ENCODE measurements around the gene L3MBTL2.

DNA sequence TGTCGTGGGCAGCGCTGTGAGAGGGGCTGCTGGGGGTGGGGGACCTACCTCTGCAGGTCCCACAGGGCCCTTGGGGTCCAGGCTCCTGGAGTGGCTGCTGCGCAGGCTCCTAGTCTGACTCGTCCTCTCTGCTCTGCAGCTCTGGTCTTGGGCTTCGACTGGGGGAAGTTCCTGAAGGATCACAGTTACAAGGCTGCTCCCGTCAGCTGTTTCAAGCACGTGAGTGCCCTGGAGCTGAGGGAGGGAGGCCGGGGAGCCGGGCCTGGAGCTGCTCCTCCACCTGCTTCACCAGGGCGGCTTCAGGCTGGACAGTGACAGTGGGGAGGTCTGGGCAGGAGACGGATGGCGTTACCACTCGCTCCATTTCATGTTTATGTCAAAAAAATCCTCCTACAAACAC, 11.9 kb downstream of the L3MBTL2 start:
- TF ChIP-seq, protein P1, sequence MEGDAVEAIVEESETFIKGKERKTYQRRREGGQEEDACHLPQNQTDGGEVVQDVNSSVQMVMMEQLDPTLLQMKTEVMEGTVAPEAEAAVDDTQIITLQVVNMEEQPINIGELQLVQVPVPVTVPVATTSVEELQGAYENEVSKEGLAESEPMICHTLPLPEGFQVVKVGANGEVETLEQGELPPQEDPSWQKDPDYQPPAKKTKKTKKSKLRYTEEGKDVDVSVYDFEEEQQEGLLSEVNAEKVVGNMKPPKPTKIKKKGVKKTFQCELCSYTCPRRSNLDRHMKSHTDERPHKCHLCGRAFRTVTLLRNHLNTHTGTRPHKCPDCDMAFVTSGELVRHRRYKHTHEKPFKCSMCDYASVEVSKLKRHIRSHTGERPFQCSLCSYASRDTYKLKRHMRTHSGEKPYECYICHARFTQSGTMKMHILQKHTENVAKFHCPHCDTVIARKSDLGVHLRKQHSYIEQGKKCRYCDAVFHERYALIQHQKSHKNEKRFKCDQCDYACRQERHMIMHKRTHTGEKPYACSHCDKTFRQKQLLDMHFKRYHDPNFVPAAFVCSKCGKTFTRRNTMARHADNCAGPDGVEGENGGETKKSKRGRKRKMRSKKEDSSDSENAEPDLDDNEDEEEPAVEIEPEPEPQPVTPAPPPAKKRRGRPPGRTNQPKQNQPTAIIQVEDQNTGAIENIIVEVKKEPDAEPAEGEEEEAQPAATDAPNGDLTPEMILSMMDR (IDR thresholded peaks at IDR 0.05) = no peak
- no peak for TF ChIP-seq POLR2A (IDR thresholded peaks at IDR 0.05)

All from testis (tissue), 2 donors.